ENCODE results near the gene SIX1. TPM values are rescaled to one million over a fixed set of nuclear protein-coding genes. Genes with fewer than 3 reads are reported as not detected.

Gene SIX1
- total RNA-seq, 4 donors from 2014 or later: 7.1 TPM; not detected in 3

DNA sequence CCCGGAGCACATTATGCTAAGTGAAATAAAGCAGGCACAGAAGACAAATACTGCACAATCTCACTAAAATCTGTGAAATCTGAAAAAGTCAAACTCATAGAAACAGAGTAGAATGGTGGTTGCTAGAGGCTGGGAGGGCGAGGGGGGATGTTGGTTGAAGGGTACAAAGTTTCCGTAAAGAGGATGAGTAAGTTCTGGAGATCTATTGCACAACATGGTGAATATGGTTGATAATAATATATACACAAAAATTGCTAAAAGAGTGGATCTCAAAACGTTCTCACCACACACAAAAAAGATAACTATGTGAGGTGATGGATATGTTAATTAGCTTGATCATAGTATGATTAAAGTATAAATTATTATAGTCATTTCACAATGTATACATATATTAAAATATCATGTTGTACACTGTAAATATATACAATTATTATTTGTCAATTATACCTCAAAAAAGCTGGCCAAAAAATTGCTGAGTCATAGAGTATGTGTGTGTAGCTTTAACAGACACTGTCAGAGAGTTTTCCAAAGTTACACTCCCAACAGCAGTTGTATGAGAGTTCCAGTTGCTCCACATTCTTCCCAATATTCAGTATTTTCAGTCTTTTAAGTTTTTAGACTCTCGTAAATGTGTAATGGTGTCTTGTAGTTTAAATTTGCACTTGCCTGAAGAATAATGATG, 19.3 kb upstream of the SIX1 start:
- DNase-seq: no peak
- intact Hi-C loops (cut with DNase I; ENCODE audit: low total_unique reads): no loop called here
- Histone ChIP-seq H3K4me3 (no peak overlapping the region), H3K9me3 (no peaks in the 10 kb centered on the region), H3K36me3 (no peaks in the 10 kb centered on the region), H3K4me1 (no peaks in the 10 kb centered on the region), H3K27me3 (peaks cover 0 to 10% of the 10 kb centered on the region in 2 donors), H3K27ac (no peak overlapping the region)
- TF ChIP-seq, protein P1, sequence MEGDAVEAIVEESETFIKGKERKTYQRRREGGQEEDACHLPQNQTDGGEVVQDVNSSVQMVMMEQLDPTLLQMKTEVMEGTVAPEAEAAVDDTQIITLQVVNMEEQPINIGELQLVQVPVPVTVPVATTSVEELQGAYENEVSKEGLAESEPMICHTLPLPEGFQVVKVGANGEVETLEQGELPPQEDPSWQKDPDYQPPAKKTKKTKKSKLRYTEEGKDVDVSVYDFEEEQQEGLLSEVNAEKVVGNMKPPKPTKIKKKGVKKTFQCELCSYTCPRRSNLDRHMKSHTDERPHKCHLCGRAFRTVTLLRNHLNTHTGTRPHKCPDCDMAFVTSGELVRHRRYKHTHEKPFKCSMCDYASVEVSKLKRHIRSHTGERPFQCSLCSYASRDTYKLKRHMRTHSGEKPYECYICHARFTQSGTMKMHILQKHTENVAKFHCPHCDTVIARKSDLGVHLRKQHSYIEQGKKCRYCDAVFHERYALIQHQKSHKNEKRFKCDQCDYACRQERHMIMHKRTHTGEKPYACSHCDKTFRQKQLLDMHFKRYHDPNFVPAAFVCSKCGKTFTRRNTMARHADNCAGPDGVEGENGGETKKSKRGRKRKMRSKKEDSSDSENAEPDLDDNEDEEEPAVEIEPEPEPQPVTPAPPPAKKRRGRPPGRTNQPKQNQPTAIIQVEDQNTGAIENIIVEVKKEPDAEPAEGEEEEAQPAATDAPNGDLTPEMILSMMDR (IDR thresholded peaks at IDR 0.05): no peak
- no peak for TF ChIP-seq POLR2A (IDR thresholded peaks at IDR 0.05)

DNA sequence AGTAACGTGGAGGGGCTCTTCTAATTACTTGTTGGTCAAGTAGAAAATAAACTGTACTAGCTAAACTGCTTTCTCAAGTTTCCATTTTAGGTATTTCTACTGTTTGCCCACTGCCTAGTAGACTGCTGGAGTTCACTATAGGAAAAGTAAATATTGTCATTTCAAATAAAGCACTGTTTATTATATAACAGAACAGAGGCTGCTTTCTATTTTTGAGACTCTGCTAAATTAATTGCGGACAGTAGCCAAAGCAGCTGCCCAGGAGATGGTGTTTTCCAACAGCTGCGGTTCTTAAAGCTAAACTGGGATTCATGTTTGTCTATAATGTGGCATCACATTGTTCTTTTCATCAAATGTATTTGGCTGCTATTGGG, 15.9 kb upstream of the SIX1 start:
- DNase-seq: no peak
- no peak overlapping the region for H3K4me3 ChIP-seq
- H3K27ac ChIP-seq: no peak overlapping the region
- no peaks in the 10 kb centered on the region for H3K9me3 ChIP-seq
- peaks cover 0 to 25% of the 10 kb centered on the region in 2 donors for H3K27me3 ChIP-seq
- intact Hi-C loops (cut with DNase I; ENCODE audit: low total_unique reads): no loop called here
- H3K4me1 ChIP-seq: no peaks in the 10 kb centered on the region
- TF ChIP-seq POLR2A (IDR thresholded peaks at IDR 0.05): no peak
- TF ChIP-seq, protein P1 (IDR thresholded peaks at IDR 0.05): no peak
- no peaks in the 10 kb centered on the region for H3K36me3 ChIP-seq

DNA sequence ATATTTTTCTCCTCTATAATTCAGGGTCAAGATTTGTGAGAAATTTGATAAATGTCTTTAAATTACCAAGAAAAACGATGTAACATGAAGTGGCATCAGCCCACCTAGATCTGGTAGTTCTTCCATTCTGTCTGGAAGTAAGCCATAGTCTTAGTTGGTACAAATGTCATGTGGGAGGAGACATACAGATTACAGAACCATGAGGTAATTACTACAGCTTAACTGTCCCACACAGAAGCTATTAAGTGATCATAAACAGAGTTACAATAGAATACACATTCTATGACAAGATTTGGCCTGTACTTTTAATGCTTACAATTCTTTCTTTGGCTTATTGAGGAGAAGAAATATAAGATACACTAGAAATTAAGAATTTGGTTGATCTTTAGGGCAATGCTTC, 13.7 kb upstream of the SIX1 start:
- peaks cover 0 to 43% of the 10 kb centered on the region in 2 donors for H3K27me3 ChIP-seq
- H3K9me3 ChIP-seq: no peaks in the 10 kb centered on the region
- no peak overlapping the region for H3K27ac ChIP-seq
- DNase-seq: no peak
- H3K36me3 ChIP-seq: no peaks in the 10 kb centered on the region
- H3K4me3 ChIP-seq: no peak overlapping the region
- H3K4me1 ChIP-seq: no peaks in the 10 kb centered on the region
- no peak for TF ChIP-seq POLR2A (IDR thresholded peaks at IDR 0.05)
- TF ChIP-seq, protein P1 (IDR thresholded peaks at IDR 0.05): no peak
- intact Hi-C loops (cut with DNase I; ENCODE audit: low total_unique reads): no loop called here

DNA sequence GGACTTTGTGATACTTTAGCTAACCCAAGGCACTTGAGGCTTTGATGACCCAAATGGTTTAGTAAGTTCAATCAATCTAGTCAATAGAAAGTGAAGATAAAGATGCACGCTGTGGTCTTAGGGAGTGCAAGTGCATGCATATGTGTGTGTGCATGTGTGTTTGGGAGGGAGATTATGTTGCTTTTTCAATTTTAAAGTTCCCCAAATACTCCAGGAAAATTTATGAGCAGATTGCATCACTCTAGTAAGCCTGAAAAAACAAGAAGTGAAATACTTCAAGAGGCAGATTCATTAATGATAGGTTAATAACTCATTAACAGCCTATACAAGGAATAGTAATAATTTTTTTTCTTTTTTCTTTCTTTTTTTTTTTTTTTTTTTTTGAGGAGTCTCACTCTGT, 12.4 kb upstream of the SIX1 start:
- Histone ChIP-seq H3K4me3 (no peak overlapping the region), H3K27ac (no peak overlapping the region), H3K27me3 (peaks cover 8 to 48% of the 10 kb centered on the region in 2 donors), H3K4me1 (no peaks in the 10 kb centered on the region), H3K9me3 (no peaks in the 10 kb centered on the region), H3K36me3 (no peaks in the 10 kb centered on the region)
- intact Hi-C loops (cut with DNase I; ENCODE audit: low total_unique reads): no loop called here
- no peak for TF ChIP-seq POLR2A (IDR thresholded peaks at IDR 0.05)
- TF ChIP-seq, protein P1 (IDR thresholded peaks at IDR 0.05): no peak
- no peak for DNase-seq

DNA sequence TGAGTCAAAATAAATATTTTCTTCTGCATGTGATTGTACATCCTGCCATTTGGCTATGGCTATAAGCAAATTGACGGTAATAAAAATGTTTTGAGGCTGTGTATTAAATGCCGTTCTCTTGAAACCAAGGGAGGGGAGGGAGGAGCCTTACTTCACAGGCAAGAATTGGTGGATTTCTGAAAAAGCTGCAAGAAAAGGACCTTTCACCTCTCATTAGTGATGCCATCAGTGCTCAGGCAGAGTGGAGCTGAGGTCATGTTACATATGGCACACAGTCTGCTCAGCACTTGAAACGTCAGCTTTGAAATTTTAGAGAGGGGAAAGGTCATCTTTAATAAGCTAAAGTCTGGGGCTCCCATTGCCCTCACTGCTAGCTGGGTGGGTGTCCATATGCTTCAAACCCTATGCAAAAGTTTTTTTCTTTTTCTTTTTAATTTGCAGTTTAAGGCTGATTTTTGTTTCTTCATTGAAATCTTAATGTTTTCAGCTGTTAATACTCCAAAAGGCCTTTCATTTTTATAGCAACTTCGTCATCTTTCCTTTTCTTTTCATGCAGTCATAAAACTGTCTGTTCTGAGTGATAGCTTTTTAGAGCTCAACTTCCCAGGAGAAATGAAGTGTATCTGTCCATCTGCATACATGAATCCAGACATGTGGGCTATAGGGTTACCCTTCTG, 9.8 kb upstream of the SIX1 start:
- no peak for TF ChIP-seq POLR2A (IDR thresholded peaks at IDR 0.05)
- TF ChIP-seq, protein P1 (IDR thresholded peaks at IDR 0.05): no peak
- peaks cover 8 to 66% of the 10 kb centered on the region in 2 donors for H3K27me3 ChIP-seq

More for the DNA sequence above, 9.8 kb upstream of the SIX1 start:
- no peaks in the 10 kb centered on the region for H3K36me3 ChIP-seq
- no peak overlapping the region for H3K27ac ChIP-seq
- DNase-seq: no peak
- H3K4me1 ChIP-seq: no peaks in the 10 kb centered on the region
- H3K9me3 ChIP-seq: no peaks in the 10 kb centered on the region
- intact Hi-C loops (cut with DNase I; ENCODE audit: low total_unique reads): no loop called here
- H3K4me3 ChIP-seq: no peak overlapping the region
